Parathyroid adenoma (tissue), 2 donors: ENCODE results near the gene CD9.

Source experiments
- H2AFZ ChIP-seq: fragments of 300-600 bp; sonication (generic); one replicate; pipeline ENCODE4 v1.7.0; 2017; ENCODE audit warnings: antibody characterized with exemption, mild to moderate bottlenecking
- H3K27ac ChIP-seq: fragments of 300-600 bp; sonication (generic); one replicate; pipeline ENCODE4 v1.7.0; 2017
- H3K27me3 ChIP-seq: fragments of 300-600 bp; sonication (generic); one replicate; pipeline ENCODE4 v1.7.0; 2017; ENCODE audit warnings: low read length; ENCODE audit not compliant: control insufficient read depth, insufficient read depth
- H3K36me3 ChIP-seq: fragments of 300-600 bp; sonication (generic); one replicate; pipeline ENCODE4 v1.7.0; 2017; ENCODE audit warnings: low read length; ENCODE audit not compliant: control insufficient read depth, insufficient read depth
- H3K4me1 ChIP-seq: fragments of 300-600 bp; sonication (generic); one replicate; pipeline ENCODE4 v1.7.0; 2017; ENCODE audit warnings: control low read depth
- H3K4me2 ChIP-seq: fragments of 300-600 bp; sonication (generic); one replicate; pipeline ENCODE4 v1.7.0; 2017; ENCODE audit warnings: low read length
- H3K4me3 ChIP-seq: fragments of 300-600 bp; sonication (generic); one replicate; pipeline ENCODE4 v1.7.0; 2017; ENCODE audit warnings: low read depth, low read length
- H3K79me2 ChIP-seq: fragments of 300-600 bp; sonication (generic); one replicate; pipeline ENCODE4 v1.7.0; 2017; ENCODE audit warnings: control low read depth
- H3K9ac ChIP-seq: fragments of 300-600 bp; sonication (generic); one replicate; pipeline ENCODE4 v1.7.0; 2017; ENCODE audit warnings: mild to moderate bottlenecking
- H3K9me3 ChIP-seq: fragments of 300-600 bp; sonication (generic); one replicate; pipeline ENCODE4 v1.7.0; 2017; ENCODE audit warnings: low read length; ENCODE audit not compliant: control insufficient read depth
- TF ChIP-seq, protein P1 (sequence below): fragments of 300-600 bp; sonication (generic); IDR thresholded peaks from one replicate; pipeline ENCODE4 v1.7.0; 2017; ENCODE audit warnings: antibody characterized with exemption, mild to moderate bottlenecking
- donor health status: primary hyperparathyroidism.

CD9 gene

GRCh38 chr12:6275928-6276887 is 76.0 kb downstream of the CD9 start:
- no peaks in the 10 kb centered on the region for H3K36me3 ChIP-seq
- H3K9ac ChIP-seq, result no peak overlapping the region
- no peak overlapping the region for H3K4me2 ChIP-seq
- TF ChIP-seq, protein P1, sequence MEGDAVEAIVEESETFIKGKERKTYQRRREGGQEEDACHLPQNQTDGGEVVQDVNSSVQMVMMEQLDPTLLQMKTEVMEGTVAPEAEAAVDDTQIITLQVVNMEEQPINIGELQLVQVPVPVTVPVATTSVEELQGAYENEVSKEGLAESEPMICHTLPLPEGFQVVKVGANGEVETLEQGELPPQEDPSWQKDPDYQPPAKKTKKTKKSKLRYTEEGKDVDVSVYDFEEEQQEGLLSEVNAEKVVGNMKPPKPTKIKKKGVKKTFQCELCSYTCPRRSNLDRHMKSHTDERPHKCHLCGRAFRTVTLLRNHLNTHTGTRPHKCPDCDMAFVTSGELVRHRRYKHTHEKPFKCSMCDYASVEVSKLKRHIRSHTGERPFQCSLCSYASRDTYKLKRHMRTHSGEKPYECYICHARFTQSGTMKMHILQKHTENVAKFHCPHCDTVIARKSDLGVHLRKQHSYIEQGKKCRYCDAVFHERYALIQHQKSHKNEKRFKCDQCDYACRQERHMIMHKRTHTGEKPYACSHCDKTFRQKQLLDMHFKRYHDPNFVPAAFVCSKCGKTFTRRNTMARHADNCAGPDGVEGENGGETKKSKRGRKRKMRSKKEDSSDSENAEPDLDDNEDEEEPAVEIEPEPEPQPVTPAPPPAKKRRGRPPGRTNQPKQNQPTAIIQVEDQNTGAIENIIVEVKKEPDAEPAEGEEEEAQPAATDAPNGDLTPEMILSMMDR, result no peak
- H3K27ac ChIP-seq, result peak overlapping the region; percentile 99
- H2AFZ ChIP-seq, result no peak overlapping the region
- no peaks in the 10 kb centered on the region for H3K79me2 ChIP-seq
- peaks cover 68% of the 10 kb centered on the region for H3K4me1 ChIP-seq
- no peaks in the 10 kb centered on the region for H3K27me3 ChIP-seq
- H3K9me3 ChIP-seq, result no peaks in the 10 kb centered on the region
- no peak overlapping the region for H3K4me3 ChIP-seq

DNA sequence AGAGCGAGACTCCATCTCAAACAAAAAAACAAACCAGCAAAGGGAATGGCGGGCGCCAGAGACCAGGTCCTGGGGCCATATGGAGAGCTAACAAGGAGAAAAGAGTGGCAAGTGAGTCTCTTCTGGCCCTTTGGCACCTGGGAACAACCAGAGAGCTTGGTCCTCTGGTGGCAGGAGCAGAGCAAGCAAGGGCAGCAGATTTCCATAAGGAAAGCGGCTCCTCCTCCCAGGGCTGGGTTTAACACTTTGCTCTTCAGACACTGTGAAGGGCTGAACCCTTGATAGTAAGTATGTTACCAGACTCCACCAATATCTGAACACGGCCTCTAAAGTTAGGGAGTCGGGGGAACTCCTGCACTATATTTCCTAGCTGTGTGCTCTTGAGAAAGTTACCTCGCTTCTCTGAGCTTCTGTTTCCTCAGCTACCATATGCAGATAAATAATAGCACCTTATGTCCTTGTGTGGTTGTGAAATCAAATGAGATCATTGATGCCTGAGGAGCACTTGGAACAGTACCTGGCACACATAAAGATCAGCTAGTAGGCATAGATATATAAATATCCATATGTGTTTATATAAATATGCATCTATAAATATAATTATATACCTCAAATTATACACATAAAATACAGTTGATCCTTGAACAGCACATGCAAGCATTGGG is 76.9 kb downstream of the CD9 start:
- Histone ChIP-seq H3K4me2 (no peak overlapping the region), H3K4me3 (no peak overlapping the region), H3K4me1 (peaks cover 64% of the 10 kb centered on the region), H3K9ac (no peak overlapping the region), H3K9me3 (no peaks in the 10 kb centered on the region), H3K79me2 (no peaks in the 10 kb centered on the region), H3K27ac (peak overlapping the region; percentile 99), H3K36me3 (no peaks in the 10 kb centered on the region), H3K27me3 (no peaks in the 10 kb centered on the region), H2AFZ (no peak overlapping the region)
- TF ChIP-seq, protein P1, result peak; percentile 9

DNA sequence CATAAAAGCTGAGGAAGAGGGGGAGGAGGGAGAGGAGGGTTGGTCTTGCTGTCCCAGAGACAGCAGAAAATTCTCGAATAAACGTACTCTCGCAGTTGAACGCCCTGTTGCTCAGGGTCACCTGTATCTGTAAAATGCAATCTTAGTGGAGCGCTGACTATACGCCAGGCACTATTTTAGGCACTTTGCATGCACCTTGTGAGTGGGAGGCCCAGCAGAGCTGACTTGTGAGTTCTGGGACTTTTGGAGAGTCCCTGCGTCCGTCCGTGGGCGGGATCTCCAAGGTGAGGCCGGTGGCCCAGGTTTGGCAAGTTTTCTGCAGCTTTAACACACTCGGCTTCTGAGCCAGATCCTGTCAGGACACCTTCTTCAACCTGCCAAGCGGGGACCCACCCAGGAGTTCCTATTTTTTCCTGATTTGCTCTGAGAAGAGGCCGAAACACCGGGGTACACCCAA is 77.8 kb downstream of the CD9 start:
- H3K9ac ChIP-seq, result peak overlapping the region; percentile 85
- peaks cover 58% of the 10 kb centered on the region for H3K4me1 ChIP-seq
- TF ChIP-seq, protein P1, result no peak
- no peaks in the 10 kb centered on the region for H3K36me3 ChIP-seq
- peak overlapping the region; percentile 99 for H3K27ac ChIP-seq
- peak overlapping the region; percentile 68 for H2AFZ ChIP-seq
- H3K4me2 ChIP-seq, result peak overlapping the region; percentile 46
- no peaks in the 10 kb centered on the region for H3K9me3 ChIP-seq
- no peaks in the 10 kb centered on the region for H3K79me2 ChIP-seq
- H3K27me3 ChIP-seq, result no peaks in the 10 kb centered on the region
- H3K4me3 ChIP-seq, result peak overlapping the region; percentile 48

DNA sequence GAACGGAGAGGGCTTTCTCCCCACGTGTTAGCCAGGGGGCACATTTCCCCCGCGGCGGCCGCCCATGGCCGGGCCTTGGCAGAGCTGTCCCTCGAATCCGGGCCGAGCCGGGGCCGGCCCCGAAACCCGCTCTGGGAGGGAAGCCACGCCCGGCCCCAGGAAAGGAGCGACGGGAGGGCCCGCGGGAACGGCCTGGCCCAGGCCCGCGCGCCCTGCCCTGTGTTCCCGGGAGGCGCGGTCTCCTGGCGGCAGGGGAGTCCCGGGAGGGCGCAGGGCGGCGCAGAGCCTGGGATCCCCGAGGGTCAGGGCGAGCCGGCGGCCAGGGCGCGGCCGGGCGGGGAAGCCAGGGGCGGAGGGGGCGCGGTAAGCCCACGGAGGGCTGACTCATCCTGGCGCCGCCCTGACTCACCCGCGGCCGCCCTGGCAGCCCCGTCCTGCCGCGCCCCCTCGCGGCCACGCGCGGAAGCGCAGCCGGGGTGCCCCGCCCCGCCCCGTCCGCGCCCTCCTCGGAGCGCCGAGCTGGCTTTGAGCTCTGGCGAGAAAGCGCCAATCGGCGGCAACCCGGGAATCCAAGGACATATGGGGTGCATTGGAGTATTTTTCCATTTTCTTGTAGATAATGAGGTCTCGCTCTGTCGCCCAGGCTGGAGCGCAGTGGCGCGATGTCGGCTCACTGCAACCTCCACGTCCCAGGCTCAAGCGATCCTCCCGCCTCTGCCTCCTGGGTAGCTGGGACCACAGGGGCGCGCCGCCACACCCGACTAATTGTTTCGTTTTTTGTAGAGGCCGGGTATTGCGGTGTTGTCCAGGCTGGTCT is 78.4 kb downstream of the CD9 start:
- Histone ChIP-seq H3K4me2 (peak overlapping the region; percentile 55), H3K79me2 (no peaks in the 10 kb centered on the region), H3K36me3 (no peaks in the 10 kb centered on the region), H3K9me3 (no peaks in the 10 kb centered on the region), H3K9ac (peak overlapping the region; percentile 85), H3K4me1 (peaks cover 52% of the 10 kb centered on the region), H3K4me3 (peak overlapping the region; percentile 48), H3K27ac (peak overlapping the region; percentile 99), H2AFZ (peak overlapping the region; percentile 68), H3K27me3 (no peaks in the 10 kb centered on the region)
- TF ChIP-seq, protein P1, result peak; percentile 63
